ENCODE measurements around the gene C12orf60. TPM values are rescaled to one million over a fixed set of nuclear protein-coding genes. Genes with fewer than 3 reads are reported as not detected.

C12orf60 gene
- polyA plus RNA-seq, 12 donors = 0.87 to 2.3 (median 1.3) TPM; not detected in 2

- no peak for DNase-seq
These were observed 27.9 kb upstream of the C12orf60 start for GRCh38 chr12:14775636-14775980.

GRCh38 chr12:14776236-14776961, 27.1 kb upstream of the C12orf60 start:
- DNase-seq = no peak

GRCh38 chr12:14777271-14777670, 26.2 kb upstream of the C12orf60 start:
- DNase-seq = no peak

GRCh38 chr12:14779834-14780233, 23.6 kb upstream of the C12orf60 start:
- no peak for DNase-seq

GRCh38 chr12:14780859-14781258, 22.6 kb upstream of the C12orf60 start:
- DNase-seq = no peak

GRCh38 chr12:14781563-14781962, 21.9 kb upstream of the C12orf60 start:
- no peak for DNase-seq

- DNase-seq = no peak
These were observed 20.7 kb upstream of the C12orf60 start for GRCh38 chr12:14782756-14783155.

GRCh38 chr12:14784471-14784870, 19.0 kb upstream of the C12orf60 start:
- no peak for DNase-seq

- no peak for DNase-seq
These were observed 17.9 kb upstream of the C12orf60 start for GRCh38 chr12:14785568-14785967.

- DNase-seq = no peak
These were observed 8.4 kb upstream of the C12orf60 start for GRCh38 chr12:14795028-14795448.

GRCh38 chr12:14802247-14802646, 1.2 kb upstream of the C12orf60 start:
- DNase-seq = no peak

- no peak for DNase-seq
These were observed 804 bp upstream of the C12orf60 start for GRCh38 chr12:14802721-14803010.

- no peak for DNase-seq
These were observed 325 bp downstream of the C12orf60 start for GRCh38 chr12:14803830-14804160.

- no peak for DNase-seq
These were observed 6.9 kb downstream of the C12orf60 start for GRCh38 chr12:14810167-14810952.

GRCh38 chr12:14810953-14811483, 7.5 kb downstream of the C12orf60 start:
- DNase-seq = no peak

- DNase-seq = no peak
These were observed 8.0 kb downstream of the C12orf60 start for GRCh38 chr12:14811486-14811885.

- DNase-seq = no peak
These were observed 10.5 kb downstream of the C12orf60 start, which contains the start of gene SMCO3 for GRCh38 chr12:14814014-14814413. Gene SMCO3 (minus strand): TSS chr12:14814182. CDS start chr12:14806680, 7,502 bp downstream.

- DNase-seq = no peak
These were observed 20.7 kb downstream of the C12orf60 start for GRCh38 chr12:14824012-14824634.

- no peak for DNase-seq
These were observed 21.8 kb downstream of the C12orf60 start for GRCh38 chr12:14825256-14825655.

- no peak for DNase-seq
These were observed 23.0 kb downstream of the C12orf60 start for GRCh38 chr12:14826491-14826890.

GRCh38 chr12:14827043-14827442, 23.6 kb downstream of the C12orf60 start:
- no peak for DNase-seq

- DNase-seq = no peak
These were observed 25.4 kb downstream of the C12orf60 start for GRCh38 chr12:14828892-14829291.

- no peak for DNase-seq
These were observed 29.9 kb downstream of the C12orf60 start for GRCh38 chr12:14833336-14833735.

Measured in muscle of arm (tissue), 12 donors.